ENCODE results near the gene E2F1. TPM values are rescaled to one million over a fixed set of nuclear protein-coding genes. Genes with fewer than 3 reads are reported as not detected.
"Not testable (repeated sequence)": the region's sequence is repeated elsewhere in the genome, so short reads cannot be mapped to it uniquely, and the experiment has no call there.

The E2F1 gene
- total and polyA plus RNA-seq, 4 donors = 4.2 to 10.9 (median 8.5) TPM

DNA sequence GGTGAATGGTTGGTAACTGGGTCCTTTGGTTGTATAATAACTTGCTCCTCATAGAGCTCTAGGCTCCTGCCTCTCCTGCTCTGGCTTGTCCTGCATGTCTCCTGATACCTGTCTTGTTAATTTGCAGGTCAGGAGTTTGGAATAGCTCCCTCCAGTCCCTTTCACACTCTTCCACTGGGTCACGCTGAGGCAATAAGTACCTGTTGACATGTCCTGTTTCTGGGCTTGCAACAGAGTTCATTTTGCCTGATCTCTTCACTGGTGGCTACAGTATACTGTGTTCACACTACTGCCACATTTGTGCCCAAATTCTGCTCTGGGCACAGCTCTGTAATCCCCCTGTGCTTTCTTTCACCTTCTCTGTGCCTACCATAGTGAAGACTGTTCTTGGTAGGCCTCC is 49.4 kb downstream of the E2F1 start:
- no peaks in the 10 kb centered on the region for H3K9me3 ChIP-seq (ENCODE audit: control insufficient read depth in 4 of 4, insufficient read depth in 3 of 4, low read length in 3 of 4)
- no peak overlapping the region for H3K9ac ChIP-seq (ENCODE audit: insufficient read depth in 1 of 2, low read length in 2 of 2)
- 78 to 91% methylated on average over 1 of the region's 1 CpG for WGBS, 2 donors
- H3K4me3 ChIP-seq = no peak overlapping the region
- no peaks in the 10 kb centered on the region for H3K27me3 ChIP-seq (ENCODE audit: control insufficient read depth in 3 of 3, insufficient read depth in 3 of 3, low read length in 2 of 3)
- no peaks in the 10 kb centered on the region for H3K4me1 ChIP-seq (ENCODE audit: control insufficient read depth in 5 of 5, insufficient read depth in 5 of 5, low read length in 5 of 5)
- peaks cover 18 to 49% (median 25%) of the 10 kb centered on the region in 4 donors for H3K36me3 ChIP-seq (ENCODE audit: control insufficient read depth in 4 of 4, insufficient read depth in 4 of 4, low read length in 4 of 4)
- TF ChIP-seq, protein P1, sequence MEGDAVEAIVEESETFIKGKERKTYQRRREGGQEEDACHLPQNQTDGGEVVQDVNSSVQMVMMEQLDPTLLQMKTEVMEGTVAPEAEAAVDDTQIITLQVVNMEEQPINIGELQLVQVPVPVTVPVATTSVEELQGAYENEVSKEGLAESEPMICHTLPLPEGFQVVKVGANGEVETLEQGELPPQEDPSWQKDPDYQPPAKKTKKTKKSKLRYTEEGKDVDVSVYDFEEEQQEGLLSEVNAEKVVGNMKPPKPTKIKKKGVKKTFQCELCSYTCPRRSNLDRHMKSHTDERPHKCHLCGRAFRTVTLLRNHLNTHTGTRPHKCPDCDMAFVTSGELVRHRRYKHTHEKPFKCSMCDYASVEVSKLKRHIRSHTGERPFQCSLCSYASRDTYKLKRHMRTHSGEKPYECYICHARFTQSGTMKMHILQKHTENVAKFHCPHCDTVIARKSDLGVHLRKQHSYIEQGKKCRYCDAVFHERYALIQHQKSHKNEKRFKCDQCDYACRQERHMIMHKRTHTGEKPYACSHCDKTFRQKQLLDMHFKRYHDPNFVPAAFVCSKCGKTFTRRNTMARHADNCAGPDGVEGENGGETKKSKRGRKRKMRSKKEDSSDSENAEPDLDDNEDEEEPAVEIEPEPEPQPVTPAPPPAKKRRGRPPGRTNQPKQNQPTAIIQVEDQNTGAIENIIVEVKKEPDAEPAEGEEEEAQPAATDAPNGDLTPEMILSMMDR (IDR thresholded peaks at IDR 0.05; ENCODE audit: control extremely low read depth, extremely low read depth) = no peak
- ATAC-seq (ENCODE audit: insufficient read depth, low FRiP score) = no peak
- no peak for DNase-seq
- no peak overlapping the region for H3K27ac ChIP-seq (ENCODE audit: low read depth in 1 of 2, low read length in 1 of 2)

DNA sequence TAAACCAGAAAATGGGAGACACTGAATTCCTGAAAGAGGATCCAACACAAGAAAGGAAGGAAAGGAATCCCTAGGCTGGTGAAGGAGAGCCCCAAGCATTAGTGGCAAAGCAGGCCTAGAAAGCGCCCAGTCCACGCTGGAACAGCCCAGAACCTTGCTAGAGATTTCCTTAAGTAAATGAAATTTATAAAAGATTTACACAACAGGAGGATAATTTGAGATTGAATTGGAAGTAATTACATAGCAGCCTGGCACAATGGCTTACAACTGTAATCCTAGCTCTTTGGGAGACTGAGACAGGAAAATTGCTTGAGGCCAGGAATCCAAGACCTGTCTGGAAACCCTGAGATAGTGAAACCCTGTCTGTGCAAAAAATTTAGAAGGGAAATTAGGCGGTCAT is 50.8 kb downstream of the E2F1 start:
- Histone ChIP-seq H3K9me3 (ENCODE audit: control insufficient read depth in 4 of 4, insufficient read depth in 3 of 4, low read length in 3 of 4) (no peaks in the 10 kb centered on the region), H3K4me1 (ENCODE audit: control insufficient read depth in 5 of 5, insufficient read depth in 5 of 5, low read length in 5 of 5) (no peaks in the 10 kb centered on the region), H3K9ac (ENCODE audit: insufficient read depth in 1 of 2, low read length in 2 of 2) (no peak overlapping the region), H3K27me3 (ENCODE audit: control insufficient read depth in 3 of 3, insufficient read depth in 3 of 3, low read length in 2 of 3) (no peaks in the 10 kb centered on the region), H3K4me3 (no peak overlapping the region), H3K36me3 (ENCODE audit: control insufficient read depth in 4 of 4, insufficient read depth in 4 of 4, low read length in 4 of 4) (peaks cover 21 to 50% (median 26%) of the 10 kb centered on the region in 4 donors), H3K27ac (ENCODE audit: low read depth in 1 of 2, low read length in 1 of 2) (no peak overlapping the region)
- 99 to 100% methylated on average over 3 of the region's 3 CpGs for WGBS, 2 donors
- ATAC-seq (ENCODE audit: insufficient read depth, low FRiP score) (no peak), DNase-seq (no peak)
- TF ChIP-seq, protein P1 (IDR thresholded peaks at IDR 0.05; ENCODE audit: control extremely low read depth, extremely low read depth) = no peak

DNA sequence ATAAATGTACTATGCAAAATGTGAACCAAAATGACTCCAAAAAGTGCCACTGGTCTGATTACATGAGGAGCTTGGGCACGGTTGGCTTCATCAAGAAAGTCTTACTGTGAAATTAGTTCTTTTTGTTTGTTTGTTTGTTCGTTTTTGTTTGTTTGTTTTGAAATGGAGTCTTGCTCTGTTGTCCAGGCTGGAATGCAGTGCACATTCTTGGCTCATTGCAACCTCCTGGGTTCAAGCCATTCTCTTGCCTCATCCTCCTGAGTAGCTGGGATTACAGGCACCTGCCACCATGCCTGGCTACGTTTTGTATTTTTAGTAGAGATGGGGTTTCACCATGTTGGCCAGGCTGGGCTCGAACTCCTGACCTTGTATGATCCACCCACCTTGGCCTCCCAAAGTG is 54.3 kb downstream of the E2F1 start:
- 90 to 92% methylated on average over 4 of the region's 4 CpGs for WGBS, 2 donors
- DNase-seq; H3K9ac ChIP-seq (ENCODE audit: insufficient read depth in 1 of 2, low read length in 2 of 2); H3K4me3 ChIP-seq; ATAC-seq (ENCODE audit: insufficient read depth, low FRiP score); H3K9me3 ChIP-seq (ENCODE audit: control insufficient read depth in 4 of 4, insufficient read depth in 3 of 4, low read length in 3 of 4); H3K27ac ChIP-seq (ENCODE audit: low read depth in 1 of 2, low read length in 1 of 2); H3K27me3 ChIP-seq (ENCODE audit: control insufficient read depth in 3 of 3, insufficient read depth in 3 of 3, low read length in 2 of 3); H3K4me1 ChIP-seq (ENCODE audit: control insufficient read depth in 5 of 5, insufficient read depth in 5 of 5, low read length in 5 of 5): not testable (repeated sequence)
- H3K36me3 ChIP-seq (ENCODE audit: control insufficient read depth in 4 of 4, insufficient read depth in 4 of 4, low read length in 4 of 4) = peaks cover 23 to 55% (median 29%) of the 10 kb centered on the region in 4 donors

DNA sequence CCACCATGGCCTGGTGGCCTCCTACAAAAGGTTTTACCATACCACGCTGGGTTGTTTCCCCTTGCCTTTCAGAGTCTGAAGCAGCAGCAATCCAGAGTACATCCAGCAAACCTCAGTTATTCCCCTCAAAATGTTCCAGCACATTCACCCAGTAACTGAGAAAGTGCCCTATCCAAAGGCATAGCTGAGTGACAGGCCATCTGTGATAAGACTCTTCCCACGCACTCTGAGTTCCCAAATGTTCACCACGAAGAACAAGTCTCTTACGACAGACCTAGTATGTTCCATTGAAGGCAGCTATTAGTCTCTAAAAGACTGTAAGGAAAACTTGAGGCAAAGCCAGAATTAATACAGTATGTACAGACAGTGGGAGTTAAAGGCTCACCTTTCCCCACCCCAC is 55.7 kb downstream of the E2F1 start:
- no peak for DNase-seq
- no peak overlapping the region for H3K4me3 ChIP-seq
- no peaks in the 10 kb centered on the region for H3K27me3 ChIP-seq (ENCODE audit: control insufficient read depth in 3 of 3, insufficient read depth in 3 of 3, low read length in 2 of 3)
- TF ChIP-seq, protein P1 (IDR thresholded peaks at IDR 0.05; ENCODE audit: control extremely low read depth, extremely low read depth) = no peak
- peaks cover 21 to 59% (median 32%) of the 10 kb centered on the region in 4 donors for H3K36me3 ChIP-seq (ENCODE audit: control insufficient read depth in 4 of 4, insufficient read depth in 4 of 4, low read length in 4 of 4)
- ATAC-seq (ENCODE audit: insufficient read depth, low FRiP score) = no peak
- no peak overlapping the region for H3K9ac ChIP-seq (ENCODE audit: insufficient read depth in 1 of 2, low read length in 2 of 2)
- 87 to 91% methylated on average over 4 of the region's 4 CpGs for WGBS, 2 donors
- no peak overlapping the region for H3K27ac ChIP-seq (ENCODE audit: low read depth in 1 of 2, low read length in 1 of 2)
- H3K4me1 ChIP-seq (ENCODE audit: control insufficient read depth in 5 of 5, insufficient read depth in 5 of 5, low read length in 5 of 5) = no peaks in the 10 kb centered on the region
- no peaks in the 10 kb centered on the region for H3K9me3 ChIP-seq (ENCODE audit: control insufficient read depth in 4 of 4, insufficient read depth in 3 of 4, low read length in 3 of 4)

Measured in lung (tissue), 12 donors.